Breast epithelium (tissue), 4 donors: ENCODE results near the gene GUF1. TPM values are rescaled to one million over a fixed set of nuclear protein-coding genes. Genes with fewer than 3 reads are reported as not detected.
"Not testable (repeated sequence)": the region's sequence is repeated elsewhere in the genome, so short reads cannot be mapped to it uniquely, and the experiment has no call there.

ENCODE experiments used
- DNase-seq, 2 donors: peaks; one replicate each; pipeline ENCODE4 v3.0.0-alpha.2; 2019; ENCODE audit warnings: low spot score in 2 of 2
- H3K27ac ChIP-seq, 2 donors: fragments of 200-600 bp; sonication (generic) in 1 of 2; one replicate each; pipeline ENCODE4 v1.5.1; 2016 to 2019; ENCODE audit warnings: mild to moderate bottlenecking in 1 of 2
- H3K27me3 ChIP-seq, 2 donors: fragments of 200-600 bp; sonication (generic) in 1 of 2; one replicate each; pipeline versions ENCODE4 v1.5.1 to v1.6.0; 2017 to 2019; ENCODE audit warnings: control low read depth in 1 of 2, mild to moderate bottlenecking in 1 of 2
- H3K36me3 ChIP-seq: fragments of 200-600 bp; one replicate; pipeline ENCODE4 v1.5.1; 2019
- H3K4me1 ChIP-seq, 2 donors: fragments of 200-600 bp; sonication (generic); one replicate each; pipeline ENCODE4 v1.5.1; 2016 to 2019; ENCODE audit warnings: control low read depth in 1 of 2
- H3K4me3 ChIP-seq, 3 donors: fragments of 200-600 bp; sonication (generic); 1 replicate in 2 of 3; 2 replicates in 1 of 3; pipeline ENCODE4 v1.5.1; 2016 to 2019; ENCODE audit warnings: mild to moderate bottlenecking in 3 of 3, moderate library complexity in 2 of 3
- H3K9me3 ChIP-seq, 2 donors: fragments of 200-600 bp; sonication (generic) in 1 of 2; one replicate each; pipeline ENCODE4 v1.5.1; 2016 to 2019; ENCODE audit warnings: control low read depth in 1 of 2
- POLR2A ChIP-seq: fragments of 450-650 bp; IDR thresholded peaks from one replicate; pipeline ENCODE4 v1.6.1; 2016; ENCODE audit warnings: antibody characterized with exemption, mild to moderate bottlenecking, moderate library complexity
- POLR2AphosphoS5 ChIP-seq, 3 donors: sonication (generic); formaldehyde crosslinking; IDR thresholded peaks; one replicate each; pipeline ENCODE4 v1.6.1; 2017; ENCODE audit warnings: antibody characterized with exemption in 3 of 3
- intact Hi-C: fragments of 100-400 bp; cut with DNase I; formaldehyde crosslinking; loops from one replicate; pipeline ENCODE4 v1.15.1; 2023; ENCODE audit warnings: low total_unique reads
- total RNA-seq, 3 donors: library from RNA; depleted of rRNA; stranded (reverse); fragments of >200 nt; gene quantifications; one replicate each; pipeline ENCODE4 v1.1.0, GENCODE V29; 2016
- TF ChIP-seq, protein P1 (sequence below), 3 donors: fragments of 450-650 bp; IDR thresholded peaks; one replicate each; pipeline ENCODE4 v1.5.1; 2016 to 2017; ENCODE audit warnings: antibody characterized with exemption in 3 of 3, mild to moderate bottlenecking in 3 of 3, moderate library complexity in 3 of 3

Gene GUF1
- total RNA-seq, 3 donors from 2014 or later = 12.6 to 26.9 (median 19.0) TPM

DNA sequence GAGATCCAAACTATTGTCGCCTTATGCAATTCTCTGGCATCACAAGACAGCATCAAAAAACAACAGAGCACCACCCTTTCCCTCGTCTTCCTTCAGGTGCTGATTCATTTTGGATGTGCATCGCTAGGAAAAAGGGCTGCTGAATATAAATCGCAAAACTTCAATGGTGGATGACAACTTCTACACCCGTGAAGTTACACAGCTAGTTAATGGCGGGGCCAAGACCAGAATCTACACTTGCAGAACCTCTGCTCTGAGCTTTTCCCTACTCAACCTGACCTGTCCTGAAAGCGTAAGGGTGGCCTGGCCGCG lies 47.5 kb downstream of the GUF1 start:
- DNase-seq = no peak
- peak overlapping the region; percentile 79 to 86 (median 85) for H3K4me3 ChIP-seq
- no peaks in the 10 kb centered on the region for H3K27me3 ChIP-seq
- H3K4me1 ChIP-seq = peaks cover 0 to 5% of the 10 kb centered on the region in 2 donors
- TF ChIP-seq, protein P1, sequence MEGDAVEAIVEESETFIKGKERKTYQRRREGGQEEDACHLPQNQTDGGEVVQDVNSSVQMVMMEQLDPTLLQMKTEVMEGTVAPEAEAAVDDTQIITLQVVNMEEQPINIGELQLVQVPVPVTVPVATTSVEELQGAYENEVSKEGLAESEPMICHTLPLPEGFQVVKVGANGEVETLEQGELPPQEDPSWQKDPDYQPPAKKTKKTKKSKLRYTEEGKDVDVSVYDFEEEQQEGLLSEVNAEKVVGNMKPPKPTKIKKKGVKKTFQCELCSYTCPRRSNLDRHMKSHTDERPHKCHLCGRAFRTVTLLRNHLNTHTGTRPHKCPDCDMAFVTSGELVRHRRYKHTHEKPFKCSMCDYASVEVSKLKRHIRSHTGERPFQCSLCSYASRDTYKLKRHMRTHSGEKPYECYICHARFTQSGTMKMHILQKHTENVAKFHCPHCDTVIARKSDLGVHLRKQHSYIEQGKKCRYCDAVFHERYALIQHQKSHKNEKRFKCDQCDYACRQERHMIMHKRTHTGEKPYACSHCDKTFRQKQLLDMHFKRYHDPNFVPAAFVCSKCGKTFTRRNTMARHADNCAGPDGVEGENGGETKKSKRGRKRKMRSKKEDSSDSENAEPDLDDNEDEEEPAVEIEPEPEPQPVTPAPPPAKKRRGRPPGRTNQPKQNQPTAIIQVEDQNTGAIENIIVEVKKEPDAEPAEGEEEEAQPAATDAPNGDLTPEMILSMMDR (IDR thresholded peaks at IDR 0.05) = no peak
- TF ChIP-seq POLR2AphosphoS5 (IDR thresholded peaks at IDR 0.05) (no peak), POLR2A (no peak)
- H3K27ac ChIP-seq = peak overlapping the region; percentile 80 to 86
- no peaks in the 10 kb centered on the region for H3K36me3 ChIP-seq
- no peaks in the 10 kb centered on the region for H3K9me3 ChIP-seq
- intact Hi-C loops = no loop called here

DNA sequence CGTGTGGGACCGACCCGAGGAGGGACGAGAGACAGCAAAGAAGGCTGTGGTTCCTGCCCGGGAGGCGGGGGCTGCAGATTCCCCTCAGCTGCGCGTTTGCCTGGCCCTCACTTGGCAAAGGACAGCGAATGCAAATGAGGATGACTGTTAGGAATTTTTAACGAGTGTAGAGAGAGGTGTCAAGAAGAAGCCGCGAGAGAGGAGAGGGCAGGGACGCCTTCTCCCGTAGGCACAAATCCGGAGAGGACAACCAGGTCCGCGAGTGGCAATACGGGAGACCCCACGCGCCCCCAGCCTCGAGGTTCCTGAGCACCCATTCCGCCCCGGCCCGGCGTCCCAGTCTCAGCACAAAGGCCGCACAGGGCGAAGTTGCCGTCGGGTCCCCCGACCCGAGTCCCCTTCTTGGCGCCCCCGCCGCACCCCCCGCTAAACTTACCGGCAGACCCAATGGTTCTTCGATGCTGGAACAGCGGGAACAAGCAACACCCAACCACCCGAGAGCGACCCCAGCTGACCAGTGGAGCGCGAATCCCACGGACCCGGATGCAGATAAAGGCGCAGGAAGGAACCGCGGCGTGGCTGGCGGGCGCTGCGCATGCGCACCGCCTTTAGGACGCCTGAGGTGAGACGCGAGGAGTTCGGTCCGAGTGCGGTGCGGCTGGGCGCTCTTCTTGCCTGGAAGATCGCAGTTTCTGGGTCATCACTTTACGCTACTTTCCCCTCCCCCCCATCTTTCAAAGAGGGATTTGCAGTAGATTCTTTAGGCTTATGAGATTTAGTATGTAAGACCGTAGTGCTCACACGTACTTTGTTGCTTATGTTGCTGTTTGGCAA lies 48.0 kb downstream of the GUF1 start, which contains the start of gene GNPDA2:
TSS of gene GNPDA2 (minus strand) at position 519 of the 834 bp plus-strand sequence. CDS start 4,349 bp downstream, outside the sequence.
- H3K9me3 ChIP-seq = no peaks in the 10 kb centered on the region
- H3K36me3 ChIP-seq = no peaks in the 10 kb centered on the region
- intact Hi-C loops = no loop called here
- H3K4me1 ChIP-seq = peaks cover 0 to 5% of the 10 kb centered on the region in 2 donors
- H3K27ac ChIP-seq = peak within 1 kb of the TSS; percentile 80 to 86
- TF ChIP-seq POLR2A (no peak), POLR2AphosphoS5 (IDR thresholded peaks at IDR 0.05) (peak in 1 of 3 donors; percentile 41)
- TF ChIP-seq, protein P1 (IDR thresholded peaks at IDR 0.05) = no peak
- H3K27me3 ChIP-seq = no peaks in the 10 kb centered on the region
- peak within 1 kb of the TSS; percentile 79 to 86 (median 85) for H3K4me3 ChIP-seq
- peak; percentile 70 to 80 for DNase-seq

- Histone ChIP-seq H3K27ac (no peak overlapping the region), H3K4me1 (peaks cover 0 to 5% of the 10 kb centered on the region in 2 donors), H3K9me3 (no peaks in the 10 kb centered on the region), H3K27me3 (no peaks in the 10 kb centered on the region), H3K36me3 (no peaks in the 10 kb centered on the region), H3K4me3 (peak overlapping the region in 1 of 3 donors; percentile 86)
- TF ChIP-seq, protein P1 (IDR thresholded peaks at IDR 0.05) = no peak
- no peak for TF ChIP-seq POLR2A
- no peak for TF ChIP-seq POLR2AphosphoS5 (IDR thresholded peaks at IDR 0.05)
- DNase-seq = no peak
- intact Hi-C loops = no loop called here
These were observed 49.3 kb downstream of the GUF1 start for GRCh38 chr4:44727471-44727870.

DNA sequence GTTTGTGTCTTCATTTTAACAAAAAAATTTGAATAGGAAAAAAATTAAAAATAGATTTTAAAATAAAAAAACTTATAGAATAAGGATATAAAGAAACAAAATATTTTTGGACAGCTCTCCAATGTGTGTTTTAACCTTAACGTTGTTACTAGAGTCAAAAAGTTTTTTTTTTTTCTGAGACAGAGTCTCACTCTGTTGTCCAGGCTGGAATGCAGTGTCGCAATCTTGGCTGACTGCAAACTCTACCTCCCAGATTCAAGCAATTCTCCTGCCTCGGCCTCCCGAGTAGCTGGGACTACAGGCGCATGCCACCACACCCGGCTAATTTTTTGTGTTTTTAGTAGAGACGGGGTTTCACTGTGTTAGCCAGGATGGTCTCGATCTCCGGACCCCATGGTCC lies 50.5 kb downstream of the GUF1 start:
- H3K36me3 ChIP-seq, H3K27ac ChIP-seq, H3K27me3 ChIP-seq, H3K4me3 ChIP-seq, H3K9me3 ChIP-seq, DNase-seq, H3K4me1 ChIP-seq, intact Hi-C loops: not testable (repeated sequence)

DNA sequence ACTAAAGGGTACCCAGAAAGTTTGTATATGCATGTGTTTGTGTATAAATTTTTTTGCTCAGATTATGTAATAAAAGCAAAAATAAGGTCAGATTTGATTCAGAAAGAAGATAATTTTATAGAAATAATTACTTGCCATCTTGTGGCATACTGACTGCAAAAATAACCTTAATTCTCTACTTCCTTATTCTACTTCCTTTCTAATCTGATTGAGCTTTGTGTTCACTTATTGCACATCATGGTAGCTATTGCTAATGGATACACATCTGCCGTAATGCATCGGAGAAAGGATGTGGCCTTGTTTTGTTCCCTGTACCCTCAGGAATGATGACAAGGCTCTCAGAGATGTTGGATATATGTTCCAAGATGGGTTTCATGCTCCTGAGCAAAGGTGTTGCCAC lies 58.7 kb downstream of the GUF1 start:
- no peaks in the 10 kb centered on the region for H3K9me3 ChIP-seq
- H3K36me3 ChIP-seq = no peaks in the 10 kb centered on the region
- TF ChIP-seq, protein P1 (IDR thresholded peaks at IDR 0.05) = no peak
- TF ChIP-seq POLR2A (no peak), POLR2AphosphoS5 (IDR thresholded peaks at IDR 0.05) (no peak)
- intact Hi-C loops = no loop called here
- no peaks in the 10 kb centered on the region for H3K27me3 ChIP-seq
- no peak overlapping the region for H3K4me3 ChIP-seq
- H3K27ac ChIP-seq = no peak overlapping the region
- H3K4me1 ChIP-seq = no peaks in the 10 kb centered on the region
- DNase-seq = no peak
